Measurements from ENCODE around the gene ANLN.

GRCh38 chr7:36348771-36349170, 40.9 kb upstream of the ANLN start:
- TF ChIP-seq, protein P1, sequence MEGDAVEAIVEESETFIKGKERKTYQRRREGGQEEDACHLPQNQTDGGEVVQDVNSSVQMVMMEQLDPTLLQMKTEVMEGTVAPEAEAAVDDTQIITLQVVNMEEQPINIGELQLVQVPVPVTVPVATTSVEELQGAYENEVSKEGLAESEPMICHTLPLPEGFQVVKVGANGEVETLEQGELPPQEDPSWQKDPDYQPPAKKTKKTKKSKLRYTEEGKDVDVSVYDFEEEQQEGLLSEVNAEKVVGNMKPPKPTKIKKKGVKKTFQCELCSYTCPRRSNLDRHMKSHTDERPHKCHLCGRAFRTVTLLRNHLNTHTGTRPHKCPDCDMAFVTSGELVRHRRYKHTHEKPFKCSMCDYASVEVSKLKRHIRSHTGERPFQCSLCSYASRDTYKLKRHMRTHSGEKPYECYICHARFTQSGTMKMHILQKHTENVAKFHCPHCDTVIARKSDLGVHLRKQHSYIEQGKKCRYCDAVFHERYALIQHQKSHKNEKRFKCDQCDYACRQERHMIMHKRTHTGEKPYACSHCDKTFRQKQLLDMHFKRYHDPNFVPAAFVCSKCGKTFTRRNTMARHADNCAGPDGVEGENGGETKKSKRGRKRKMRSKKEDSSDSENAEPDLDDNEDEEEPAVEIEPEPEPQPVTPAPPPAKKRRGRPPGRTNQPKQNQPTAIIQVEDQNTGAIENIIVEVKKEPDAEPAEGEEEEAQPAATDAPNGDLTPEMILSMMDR (IDR thresholded peaks at IDR 0.05), result no peak
- no peak for TF ChIP-seq POLR2A (IDR thresholded peaks at IDR 0.05)
